ENCODE data around the gene CLDN4. TPM values are rescaled to one million over a fixed set of nuclear protein-coding genes. Genes with fewer than 3 reads are reported as not detected.

The CLDN4 gene
- polyA plus RNA-seq, 1 of the 3 experiments (the other 2 are of a cell fraction) = 5.9 TPM

GRCh38 chr7:73802459-73802858 lies 28.3 kb upstream of the CLDN4 start:
- Histone ChIP-seq H2AFZ (ENCODE audit: low read depth) (no peak overlapping the region), H3K27ac (ENCODE audit: low read depth in 2 of 2, low read length in 1 of 2) (no peak overlapping the region), H3K27me3 (ENCODE audit: insufficient read depth) (no peaks in the 10 kb centered on the region), H3K79me2 (ENCODE audit: insufficient read depth) (no peaks in the 10 kb centered on the region), H3F3A (replicated peaks; ENCODE audit: insufficient read depth) (peaks cover 5% of the 10 kb centered on the region), H3K9ac (no peak overlapping the region), H3K36me3 (replicated peaks in 1 of 2; ENCODE audit: control insufficient read depth in 1 of 2, insufficient read depth in 2 of 2, low read length in 1 of 2) (no peaks in the 10 kb centered on the region), H3K4me3 (ENCODE audit: low read depth in 2 of 2, low read length in 1 of 2) (no peak overlapping the region), H3K4me2 (no peak overlapping the region), H3K9me3 (no peaks in the 10 kb centered on the region), H3K4me1 (ENCODE audit: control insufficient read depth in 1 of 2, insufficient read depth in 2 of 2, low read depth in 1 of 2, low read length in 1 of 2) (no peaks in the 10 kb centered on the region), H3K9me2 (no peaks in the 10 kb centered on the region), H4K20me1 (ENCODE audit: insufficient read depth) (no peaks in the 10 kb centered on the region)
- ChIA-PET POLR2A (no interaction called here), CTCF (interaction anchor here (1.6 kb wide), 1 partner anchor 196 kb away, joined by 5 read pairs; no protein-coding TSS in a partner anchor)
- DNase-seq = no peak
- TF ChIP-seq RCOR1 (IDR thresholded peaks at IDR 0.05; ENCODE audit: low read length) = no peak
- no peak for TF ChIP-seq IRF3 (IDR thresholded peaks at IDR 0.05; ENCODE audit: low read depth, low read length)
- TF ChIP-seq NFIC (IDR thresholded peaks at IDR 0.05; ENCODE audit: borderline replicate concordance) = no peak
- TF ChIP-seq GATA2 (CRISPR knock-in tag; IDR thresholded peaks at IDR 0.05) = no peak
- no peak for TF ChIP-seq TEAD4 (IDR thresholded peaks at IDR 0.05; ENCODE audit: borderline replicate concordance, insufficient read depth)
- TF ChIP-seq YY1 (IDR thresholded peaks at IDR 0.05; ENCODE audit: low read depth) = no peak
- TF ChIP-seq SIN3A (IDR thresholded peaks at IDR 0.05; ENCODE audit: borderline replicate concordance, low read depth, low read length) = no peak
- TF ChIP-seq FOXM1 (IDR thresholded peaks at IDR 0.05; ENCODE audit: low read depth) = no peak
- no peak for TF ChIP-seq RFX5 (IDR thresholded peaks at IDR 0.05; ENCODE audit: low read length)
- no peak for TF ChIP-seq GABPA (IDR thresholded peaks at IDR 0.05; ENCODE audit: low read depth)
- no peak for TF ChIP-seq MAX (IDR thresholded peaks at IDR 0.05; ENCODE audit: low read depth)
- TF ChIP-seq NRF1 (IDR thresholded peaks at IDR 0.05; ENCODE audit: low read depth, low read length) = no peak
- TF ChIP-seq RAD21 (IDR thresholded peaks at IDR 0.05; ENCODE audit: low read length) = no peak
- TF ChIP-seq SMC3 (IDR thresholded peaks at IDR 0.05; ENCODE audit: low read depth, low read length) = no peak
- TF ChIP-seq FOXJ3 (CRISPR knock-in tag; IDR thresholded peaks at IDR 0.05) = no peak
- TF ChIP-seq TCF12 (IDR thresholded peaks at IDR 0.05) = no peak
- no peak for TF ChIP-seq ZBTB33 (IDR thresholded peaks at IDR 0.05; ENCODE audit: borderline replicate concordance, low read depth)
- TF ChIP-seq TAF1 (IDR thresholded peaks at IDR 0.05; ENCODE audit: borderline replicate concordance, low read depth, low read length) = no peak
- 76% methylated on average over 4 of the region's 4 CpGs for WGBS (ENCODE audit: low lambda C conversion rate)
